WI38 (cell line): Measurements from ENCODE around the gene CCDC192.

ENCODE experiments used
- H3K4me3 ChIP-seq: 2 replicates; pipeline ENCODE4 v1.5.1; 2011; ENCODE audit warnings: low read depth, mild to moderate bottlenecking, control low read depth, low read length
- CTCF ChIP-seq: IDR thresholded peaks from 2 replicates; pipeline ENCODE4 v1.5.1; 2012; ENCODE audit warnings: low read depth, mild to moderate bottlenecking, control low read depth, low read length

The CCDC192 gene

GRCh38 chr5:127985811-127986325, 282.7 kb downstream of the CCDC192 start:
- no peak for TF ChIP-seq CTCF
- H3K4me3 ChIP-seq, result no peak overlapping the region

GRCh38 chr5:127987354-127988145, 284.4 kb downstream of the CCDC192 start:
- H3K4me3 ChIP-seq, result no peak overlapping the region
- no peak for TF ChIP-seq CTCF

GRCh38 chr5:127988146-127988760, 285.1 kb downstream of the CCDC192 start:
- no peak overlapping the region for H3K4me3 ChIP-seq
- no peak for TF ChIP-seq CTCF
